HepG2 (cell line): ENCODE measurements around the gene TAS1R3. TPM values are rescaled to one million over a fixed set of nuclear protein-coding genes. Genes with fewer than 3 reads are reported as not detected.
A peak's percentile ranks its signal among the peaks of the same experiment; 100 is the strongest.

Source experiments
- ATF1 ChIP-seq: IDR thresholded peaks from 2 replicates; pipeline ENCODE4 v1.6.1; 2016; ENCODE audit warnings: mild to moderate bottlenecking, control low read depth
- CENPX ChIP-seq: sonication (generic); formaldehyde crosslinking; IDR thresholded peaks from 2 replicates; pipeline ENCODE4 v1.9.0; 2021; ENCODE audit warnings: mild to moderate bottlenecking, missing genetic modification reagents, moderate library complexity
- CHD2 ChIP-seq: IDR thresholded peaks from 2 replicates; pipeline ENCODE4 v1.6.1; 2011; ENCODE audit warnings: low read depth, low read length, improper control_type of control experiment
- KMT2A ChIP-seq: sonication (generic); formaldehyde crosslinking; IDR thresholded peaks from 2 replicates; pipeline ENCODE4 v1.4.0; 2020; ENCODE audit warnings: missing genetic modification reagents
- MTA1 ChIP-seq: sonication (generic); formaldehyde crosslinking; IDR thresholded peaks from 2 replicates; pipeline ENCODE4 v1.4.0; 2020; ENCODE audit warnings: missing genetic modification reagents, mild to moderate bottlenecking, borderline replicate concordance
- MXI1 ChIP-seq: IDR thresholded peaks from 3 replicates; pipeline ENCODE4 v1.6.1; 2012; ENCODE audit warnings: low read depth, low read length, inconsistent platforms, borderline replicate concordance
- NFYC ChIP-seq: IDR thresholded peaks from 2 replicates; pipeline ENCODE4 v1.6.1; 2016; ENCODE audit warnings: missing genetic modification reagents, missing compliant biosample characterization
- NR2C2 ChIP-seq: sonication (generic); formaldehyde crosslinking; IDR thresholded peaks from 2 replicates; pipeline ENCODE4 v1.4.0; 2020; ENCODE audit warnings: missing genetic modification reagents, mild to moderate bottlenecking, moderate library complexity, borderline replicate concordance
- PHF8 ChIP-seq: sonication (generic); formaldehyde crosslinking; IDR thresholded peaks from 2 replicates; pipeline ENCODE4 v1.5.0; 2020; ENCODE audit warnings: missing genetic modification reagents
- THAP11 ChIP-seq: IDR thresholded peaks from 2 replicates; pipeline ENCODE4 v1.6.1; 2016; ENCODE audit warnings: missing biosample characterization, missing genetic modification reagents
- WIZ ChIP-seq: sonication (generic); formaldehyde crosslinking; IDR thresholded peaks from 2 replicates; pipeline ENCODE4 v1.5.1; 2020; ENCODE audit warnings: mild to moderate bottlenecking, missing genetic modification reagents
- ZBTB20 ChIP-seq: sonication (generic); formaldehyde crosslinking; IDR thresholded peaks from 2 replicates; pipeline ENCODE4 v1.8.1; 2023; ENCODE audit warnings: missing genetic modification reagents, low read depth, mild to moderate bottlenecking, borderline replicate concordance
- ZNF317 ChIP-seq: sonication (generic); formaldehyde crosslinking; IDR thresholded peaks from 2 replicates; pipeline ENCODE4 v1.5.0; 2020; ENCODE audit warnings: mild to moderate bottlenecking, missing genetic modification reagents
- ZNF616 ChIP-seq: sonication (generic); formaldehyde crosslinking; IDR thresholded peaks from 2 replicates; pipeline ENCODE4 v1.5.0; 2020; ENCODE audit warnings: low read depth, mild to moderate bottlenecking, missing genetic modification reagents
- ZNF709 ChIP-seq: sonication (generic); formaldehyde crosslinking; IDR thresholded peaks from 2 replicates; pipeline ENCODE4 v1.5.0; 2020; ENCODE audit warnings: mild to moderate bottlenecking, missing genetic modification reagents
- polyA plus RNA-seq, 8 experiments: library from polyadenylated mRNA; depleted of rRNA in 3 of 8; stranded (reverse) in 7 of 8; unstranded in 1 of 8; fragments of >200 nt; fragmentation: Illumina TruSeq in 4 of 8; extraction: Trizol in 4 of 8; gene quantifications; 2 replicates each; pipeline versions ENCODE4 v1.2.1 to v1.2.3, GENCODE V29; 2011 to 2016; ENCODE audit warnings: low read depth in 4 of 8, missing spikeins in 1 of 8, mixed read lengths in 1 of 8; ENCODE audit not compliant: insufficient read depth in 1 of 8
- total RNA-seq, 5 experiments: library from RNA; depleted of rRNA; stranded (reverse); fragments of >200 nt; fragmentation: Illumina TruSeq; extraction: Trizol; gene quantifications; 2 replicates each; pipeline ENCODE4 v1.2.3, GENCODE V29; 2016; ENCODE audit warnings: low read depth in 1 of 5
- TF ChIP-seq, protein P1 (sequence below): sonication (generic); formaldehyde crosslinking; IDR thresholded peaks from 2 replicates; pipeline ENCODE4 v1.4.0; 2020; ENCODE audit warnings: mild to moderate bottlenecking, missing genetic modification reagents, borderline replicate concordance
- TF ChIP-seq, protein P2 (sequence below): sonication (generic); formaldehyde crosslinking; IDR thresholded peaks from 2 replicates; pipeline ENCODE4 v1.5.0; 2020; ENCODE audit warnings: mild to moderate bottlenecking, missing genetic modification reagents, moderate library complexity
- TF ChIP-seq, protein P3 (sequence below): sonication (generic); formaldehyde crosslinking; IDR thresholded peaks from 2 replicates; pipeline ENCODE4 v1.4.0; 2020; ENCODE audit warnings: missing genetic modification reagents, borderline replicate concordance
- TF ChIP-seq, protein P4 (sequence below): sonication (generic); formaldehyde crosslinking; IDR thresholded peaks from 2 replicates; pipeline ENCODE4 v1.8.1; 2022; ENCODE audit warnings: mild to moderate bottlenecking, missing genetic modification reagents

TAS1R3 gene
- total and polyA plus RNA-seq, 2 of the 13 experiments (the other 11 are each of a cell fraction or from before 2014, with no cell fraction given), result 0.13 to 0.15 TPM

DNA sequence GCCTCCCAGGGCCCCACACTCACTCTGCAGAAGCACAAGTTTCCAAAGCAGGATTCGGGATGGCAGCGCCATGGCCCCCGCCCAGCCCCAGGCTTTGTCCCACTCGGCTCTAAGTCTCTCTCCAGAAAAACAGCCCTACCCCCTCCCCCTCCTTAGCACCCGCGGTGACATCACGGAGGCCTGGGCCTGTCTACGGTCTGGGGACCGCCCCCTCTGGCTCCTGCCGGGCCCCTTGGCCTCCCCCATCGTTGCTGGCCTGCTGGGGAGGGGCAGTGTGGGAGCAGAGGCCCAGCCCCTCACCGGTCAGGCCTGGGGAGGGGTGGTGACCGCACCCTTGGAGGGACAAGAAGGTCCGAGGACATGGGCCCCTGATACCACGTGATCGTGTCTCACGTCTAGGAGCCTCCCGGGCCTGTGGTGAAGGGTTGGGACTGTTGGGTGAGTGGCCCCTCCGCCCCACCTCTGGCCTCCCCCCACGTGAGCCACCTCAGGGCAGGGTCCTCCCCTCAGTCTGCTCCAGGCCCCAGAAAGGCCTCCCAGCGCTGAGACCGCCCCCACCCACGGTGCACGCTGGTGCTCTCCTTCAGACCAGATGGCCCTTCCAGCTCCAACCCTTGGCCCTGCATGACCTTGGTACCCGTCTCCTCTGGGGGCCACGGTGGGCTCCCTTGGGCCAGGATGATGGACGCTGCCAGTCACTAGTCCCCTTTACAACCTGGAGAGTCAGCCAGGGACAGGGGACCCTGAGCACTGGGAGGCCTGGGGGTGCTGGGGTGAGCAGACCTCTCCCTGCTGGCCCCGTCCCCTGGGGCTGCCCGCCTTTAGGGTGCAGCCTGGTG lies 27.6 kb downstream of the TAS1R3 start, which contains the start of gene MXRA8 (continued):
- peak; percentile 46; the same call in 1 of the 3 replicates for TF ChIP-seq MXI1
- TF ChIP-seq KMT2A, result no peak
- TF ChIP-seq NFYC (CRISPR knock-in tag), result 0 out of 2 replicates have a peak, but pooled peaks have one; percentile 7
- TF ChIP-seq ZNF317 (CRISPR knock-in tag), result peak; percentile 83; the same call in 1 of the 2 replicates
- TF ChIP-seq MTA1, result 0 out of 2 replicates have a peak, but pooled peaks have one; percentile 20
- TF ChIP-seq PHF8 (CRISPR knock-in tag), result no peak; the same call in 1 of the 2 replicates
- TF ChIP-seq, protein P1, sequence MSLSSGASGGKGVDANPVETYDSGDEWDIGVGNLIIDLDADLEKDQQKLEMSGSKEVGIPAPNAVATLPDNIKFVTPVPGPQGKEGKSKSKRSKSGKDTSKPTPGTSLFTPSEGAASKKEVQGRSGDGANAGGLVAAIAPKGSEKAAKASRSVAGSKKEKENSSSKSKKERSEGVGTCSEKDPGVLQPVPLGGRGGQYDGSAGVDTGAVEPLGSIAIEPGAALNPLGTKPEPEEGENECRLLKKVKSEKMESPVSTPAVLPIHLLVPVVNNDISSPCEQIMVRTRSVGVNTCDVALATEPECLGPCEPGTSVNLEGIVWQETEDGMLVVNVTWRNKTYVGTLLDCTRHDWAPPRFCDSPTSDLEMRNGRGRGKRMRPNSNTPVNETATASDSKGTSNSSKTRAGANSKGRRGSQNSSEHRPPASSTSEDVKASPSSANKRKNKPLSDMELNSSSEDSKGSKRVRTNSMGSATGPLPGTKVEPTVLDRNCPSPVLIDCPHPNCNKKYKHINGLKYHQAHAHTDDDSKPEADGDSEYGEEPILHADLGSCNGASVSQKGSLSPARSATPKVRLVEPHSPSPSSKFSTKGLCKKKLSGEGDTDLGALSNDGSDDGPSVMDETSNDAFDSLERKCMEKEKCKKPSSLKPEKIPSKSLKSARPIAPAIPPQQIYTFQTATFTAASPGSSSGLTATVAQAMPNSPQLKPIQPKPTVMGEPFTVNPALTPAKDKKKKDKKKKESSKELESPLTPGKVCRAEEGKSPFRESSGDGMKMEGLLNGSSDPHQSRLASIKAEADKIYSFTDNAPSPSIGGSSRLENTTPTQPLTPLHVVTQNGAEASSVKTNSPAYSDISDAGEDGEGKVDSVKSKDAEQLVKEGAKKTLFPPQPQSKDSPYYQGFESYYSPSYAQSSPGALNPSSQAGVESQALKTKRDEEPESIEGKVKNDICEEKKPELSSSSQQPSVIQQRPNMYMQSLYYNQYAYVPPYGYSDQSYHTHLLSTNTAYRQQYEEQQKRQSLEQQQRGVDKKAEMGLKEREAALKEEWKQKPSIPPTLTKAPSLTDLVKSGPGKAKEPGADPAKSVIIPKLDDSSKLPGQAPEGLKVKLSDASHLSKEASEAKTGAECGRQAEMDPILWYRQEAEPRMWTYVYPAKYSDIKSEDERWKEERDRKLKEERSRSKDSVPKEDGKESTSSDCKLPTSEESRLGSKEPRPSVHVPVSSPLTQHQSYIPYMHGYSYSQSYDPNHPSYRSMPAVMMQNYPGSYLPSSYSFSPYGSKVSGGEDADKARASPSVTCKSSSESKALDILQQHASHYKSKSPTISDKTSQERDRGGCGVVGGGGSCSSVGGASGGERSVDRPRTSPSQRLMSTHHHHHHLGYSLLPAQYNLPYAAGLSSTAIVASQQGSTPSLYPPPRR (CRISPR knock-in tag), result 0 out of 2 replicates have a peak, but pooled peaks have one; percentile 43
- TF ChIP-seq ZBTB20 (CRISPR knock-in tag), result peak; percentile 36; the same call in 1 of the 2 replicates
- no peak for TF ChIP-seq NR2C2 (CRISPR knock-in tag)
- no peak for TF ChIP-seq WIZ
- no peak for TF ChIP-seq CHD2
- TF ChIP-seq, protein P2, sequence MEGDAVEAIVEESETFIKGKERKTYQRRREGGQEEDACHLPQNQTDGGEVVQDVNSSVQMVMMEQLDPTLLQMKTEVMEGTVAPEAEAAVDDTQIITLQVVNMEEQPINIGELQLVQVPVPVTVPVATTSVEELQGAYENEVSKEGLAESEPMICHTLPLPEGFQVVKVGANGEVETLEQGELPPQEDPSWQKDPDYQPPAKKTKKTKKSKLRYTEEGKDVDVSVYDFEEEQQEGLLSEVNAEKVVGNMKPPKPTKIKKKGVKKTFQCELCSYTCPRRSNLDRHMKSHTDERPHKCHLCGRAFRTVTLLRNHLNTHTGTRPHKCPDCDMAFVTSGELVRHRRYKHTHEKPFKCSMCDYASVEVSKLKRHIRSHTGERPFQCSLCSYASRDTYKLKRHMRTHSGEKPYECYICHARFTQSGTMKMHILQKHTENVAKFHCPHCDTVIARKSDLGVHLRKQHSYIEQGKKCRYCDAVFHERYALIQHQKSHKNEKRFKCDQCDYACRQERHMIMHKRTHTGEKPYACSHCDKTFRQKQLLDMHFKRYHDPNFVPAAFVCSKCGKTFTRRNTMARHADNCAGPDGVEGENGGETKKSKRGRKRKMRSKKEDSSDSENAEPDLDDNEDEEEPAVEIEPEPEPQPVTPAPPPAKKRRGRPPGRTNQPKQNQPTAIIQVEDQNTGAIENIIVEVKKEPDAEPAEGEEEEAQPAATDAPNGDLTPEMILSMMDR (CRISPR knock-in tag), result 0 out of 2 replicates have a peak, but pooled peaks have one; percentile 4
- TF ChIP-seq, protein P3, sequence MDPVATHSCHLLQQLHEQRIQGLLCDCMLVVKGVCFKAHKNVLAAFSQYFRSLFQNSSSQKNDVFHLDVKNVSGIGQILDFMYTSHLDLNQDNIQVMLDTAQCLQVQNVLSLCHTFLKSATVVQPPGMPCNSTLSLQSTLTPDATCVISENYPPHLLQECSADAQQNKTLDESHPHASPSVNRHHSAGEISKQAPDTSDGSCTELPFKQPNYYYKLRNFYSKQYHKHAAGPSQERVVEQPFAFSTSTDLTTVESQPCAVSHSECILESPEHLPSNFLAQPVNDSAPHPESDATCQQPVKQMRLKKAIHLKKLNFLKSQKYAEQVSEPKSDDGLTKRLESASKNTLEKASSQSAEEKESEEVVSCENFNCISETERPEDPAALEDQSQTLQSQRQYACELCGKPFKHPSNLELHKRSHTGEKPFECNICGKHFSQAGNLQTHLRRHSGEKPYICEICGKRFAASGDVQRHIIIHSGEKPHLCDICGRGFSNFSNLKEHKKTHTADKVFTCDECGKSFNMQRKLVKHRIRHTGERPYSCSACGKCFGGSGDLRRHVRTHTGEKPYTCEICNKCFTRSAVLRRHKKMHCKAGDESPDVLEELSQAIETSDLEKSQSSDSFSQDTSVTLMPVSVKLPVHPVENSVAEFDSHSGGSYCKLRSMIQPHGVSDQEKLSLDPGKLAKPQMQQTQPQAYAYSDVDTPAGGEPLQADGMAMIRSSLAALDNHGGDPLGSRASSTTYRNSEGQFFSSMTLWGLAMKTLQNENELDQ (CRISPR knock-in tag), result no peak
- TF ChIP-seq THAP11 (CRISPR knock-in tag), result peak; percentile 76
- peak; percentile 23; the same call in 1 of the 2 replicates for TF ChIP-seq ZNF709 (CRISPR knock-in tag)
- TF ChIP-seq CENPX, result no peak
- no peak for TF ChIP-seq ATF1 (CRISPR knock-in tag)
- TF ChIP-seq ZNF616 (CRISPR knock-in tag), result no peak
- TF ChIP-seq, protein P4, sequence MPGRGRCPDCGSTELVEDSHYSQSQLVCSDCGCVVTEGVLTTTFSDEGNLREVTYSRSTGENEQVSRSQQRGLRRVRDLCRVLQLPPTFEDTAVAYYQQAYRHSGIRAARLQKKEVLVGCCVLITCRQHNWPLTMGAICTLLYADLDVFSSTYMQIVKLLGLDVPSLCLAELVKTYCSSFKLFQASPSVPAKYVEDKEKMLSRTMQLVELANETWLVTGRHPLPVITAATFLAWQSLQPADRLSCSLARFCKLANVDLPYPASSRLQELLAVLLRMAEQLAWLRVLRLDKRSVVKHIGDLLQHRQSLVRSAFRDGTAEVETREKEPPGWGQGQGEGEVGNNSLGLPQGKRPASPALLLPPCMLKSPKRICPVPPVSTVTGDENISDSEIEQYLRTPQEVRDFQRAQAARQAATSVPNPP (CRISPR knock-in tag), result no peak
